ENCODE measurements around the gene CA11.
A peak's percentile ranks its signal among the peaks of the same experiment; 100 is the strongest.

Gene CA11

DNA sequence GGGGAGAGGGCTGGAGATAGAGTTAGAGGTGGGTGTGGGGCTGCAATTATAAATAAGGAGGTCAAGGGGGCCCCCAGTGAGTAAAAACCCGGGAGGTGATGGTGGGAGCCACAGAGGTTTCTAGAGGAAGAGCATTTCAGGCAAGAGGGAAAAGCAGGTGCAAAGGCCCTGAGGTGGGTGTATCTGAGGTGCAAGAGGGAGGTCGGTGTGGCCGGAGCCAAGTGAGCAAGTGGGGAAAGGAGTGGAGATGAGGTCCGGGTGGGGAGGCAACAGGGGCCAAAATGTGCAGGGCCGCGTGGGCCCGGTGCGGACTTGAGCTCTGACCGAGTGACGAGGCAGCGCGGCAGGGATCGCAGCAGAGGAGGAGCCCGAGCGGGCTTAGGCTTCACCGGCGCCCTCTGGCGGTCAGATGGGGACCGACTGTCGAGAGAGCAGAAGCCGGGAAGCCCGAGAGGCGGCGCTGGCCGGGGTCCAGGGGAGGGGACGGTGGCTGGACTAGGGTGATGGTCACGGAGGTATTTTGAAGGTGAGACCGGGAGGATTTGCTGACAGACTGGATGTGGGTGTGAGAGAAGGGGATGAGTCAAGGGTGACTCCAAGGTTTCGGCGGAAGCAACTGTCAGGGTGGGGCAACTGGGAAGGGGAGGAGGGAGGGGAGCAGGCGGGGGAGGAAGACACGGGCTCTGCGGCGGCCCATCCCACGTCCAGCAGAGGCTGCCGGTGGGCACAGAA is 57.2 kb downstream of the CA11 start:
- DNase-seq (ENCODE audit: low read depth in 3 of 3, low spot score in 1 of 3) = peak; percentile 54 to 80 (median 67)

Data from stimulated activated CD4-positive, alpha-beta T cell treated with anti-CD3 and anti-CD28 coated beads, TNF-alpha, amount 100 ng/mL, for 1 hour (primary cell).